ENCODE measurements around the gene PEDS1. TPM values are rescaled to one million over a fixed set of nuclear protein-coding genes. Genes with fewer than 3 reads are reported as not detected.

PEDS1 gene
- total and polyA plus RNA-seq, 2 of the 4 experiments (the other 2 are of a cell fraction) = 24.0 to 59.9 TPM

- Histone ChIP-seq H4K8ac (ENCODE audit: low read depth in 2 of 2, low read length in 2 of 2) (no peak overlapping the region), H3K9me3 (ENCODE audit: control insufficient read depth, insufficient read depth, low read length) (no peaks in the 10 kb centered on the region), H4K91ac (ENCODE audit: insufficient read depth, low read depth, low read length) (no peak overlapping the region), H3K27me3 (ENCODE audit: control insufficient read depth, insufficient read depth, low read length) (no peaks in the 10 kb centered on the region), H3K36me3 (ENCODE audit: control insufficient read depth, insufficient read depth, low read length) (peaks cover 51% of the 10 kb centered on the region), H3K56ac (ENCODE audit: extremely low read depth, insufficient read depth, low read length) (no peak overlapping the region), H2AK5ac (ENCODE audit: low read depth, low read length) (no peak overlapping the region), H2BK15ac (ENCODE audit: low read depth, low read length) (no peak overlapping the region), H4K20me1 (ENCODE audit: insufficient read depth, low read length) (peaks cover 4% of the 10 kb centered on the region; the same call in 1 of the 2 replicates), H3K9me1 (ENCODE audit: insufficient read depth, low read length) (peaks cover 7% of the 10 kb centered on the region), H3K4me1 (ENCODE audit: control insufficient read depth, insufficient read depth, low read length) (peaks cover 3% of the 10 kb centered on the region), H4K5ac (ENCODE audit: low read depth, low read length) (no peak overlapping the region), H3K4ac (ENCODE audit: low read depth, low read length) (no peak overlapping the region), H3K4me2 (ENCODE audit: low read depth, low read length) (no peak overlapping the region), H2BK5ac (ENCODE audit: low read depth, low read length, poor library complexity, severe bottlenecking) (no peak overlapping the region), H2BK20ac (ENCODE audit: low read depth, low read length) (no peak overlapping the region), H3K14ac (replicated peaks; ENCODE audit: low read depth, low read length) (no peak overlapping the region), H2AFZ (replicated peaks; ENCODE audit: low read length, poor library complexity) (peak overlapping the region; percentile 27), H3K18ac (ENCODE audit: low read depth, low read length) (no peak overlapping the region), H2BK120ac (ENCODE audit: low read depth, low read length) (no peak overlapping the region), H3K79me1 (ENCODE audit: low read depth in 1 of 2, low read length in 2 of 2) (peaks cover 13 to 55% of the 10 kb centered on the region in 2 experiments), H2AK9ac (replicated peaks; ENCODE audit: low read depth, low read length, poor library complexity) (peak overlapping the region; percentile 6), H3K9ac (ENCODE audit: low read depth, low read length) (no peak overlapping the region), H3K4me3 (ENCODE audit: insufficient read depth, low read depth, low read length) (no peak overlapping the region), H3K23ac (ENCODE audit: low read depth, low read length) (no peak overlapping the region), H3K27ac (ENCODE audit: insufficient read depth, low read length) (no peak overlapping the region)
- DNase-seq (no peak), ATAC-seq (ENCODE audit: low read depth) (no peak)
- BruUV-seq (replicated peaks) = TSS peak; percentile 12
- WGBS, 2 experiments (ENCODE audit: extremely low coverage in 2 of 2, insufficient read length in 1 of 2) = 90% methylated on average over 2 of the region's 9 CpGs; no CpG with 5 or more reads in 1 of the 2 experiments
- TF ChIP-seq BHLHE40 (IDR thresholded peaks at IDR 0.05; ENCODE audit: low read depth, low read length) (no peak), SMC3 (IDR thresholded peaks at IDR 0.05; ENCODE audit: low read depth, low read length) (no peak), NFE2L2 (IDR thresholded peaks at IDR 0.05; ENCODE audit: low read depth, low read length) (no peak), POLR2A (IDR thresholded peaks at IDR 0.05; ENCODE audit: low read depth, low read length) (no peak), CTCF (conservative IDR thresholded peaks at IDR 0.05; ENCODE audit: low read depth, low read length) (no peak)
- dilution Hi-C loops (cut with HindIII; ENCODE audit: low sequenced_read_pairs, unreplicated experiment) (no loop called here), intact Hi-C loops (cut with micrococcal nuclease) (no loop called here), in situ Hi-C loops (cut with MboI; ENCODE audit: low sequenced_read_pairs) (no loop called here)
- ChIA-PET POLR2A (ENCODE audit: unreplicated experiment) (interaction anchor here (0.7 kb wide), 1 partner anchor 63 kb away, joined by 3 read pairs; no protein-coding TSS in a partner anchor), CTCF (no interaction called here)
Observed at GRCh38 chr20:50124496-50124895, 29.0 kb downstream of the PEDS1 start.

Measured in IMR-90 (cell line).